NCI-H2107 treated with DMSO at 0.1 percent for 48 hours (cell line): ENCODE results near the gene AATF.

Source experiments
- DNase-seq: peaks from one replicate; lab custom pipeline; 2025; ENCODE audit not compliant: unreplicated experiment; lab: John Stamatoyannopoulos, UW

AATF gene

GRCh38 chr17:37043201-37043600, 94.4 kb downstream of the AATF start:
- DNase-seq = no peak

GRCh38 chr17:37045351-37045922, 96.7 kb downstream of the AATF start:
- no peak for DNase-seq

GRCh38 chr17:37047631-37048104, 98.9 kb downstream of the AATF start:
- peak; percentile 79 for DNase-seq

GRCh38 chr17:37048811-37049210, 100.1 kb downstream of the AATF start:
- DNase-seq = no peak

GRCh38 chr17:37050920-37051319, 102.2 kb downstream of the AATF start:
- no peak for DNase-seq

- no peak for DNase-seq
Observed at GRCh38 chr17:37051381-37051780, 102.6 kb downstream of the AATF start.

- no peak for DNase-seq
Observed at GRCh38 chr17:37051833-37052232, 103.1 kb downstream of the AATF start.

- no peak for DNase-seq
Observed at GRCh38 chr17:37052450-37052849, 103.7 kb downstream of the AATF start.

GRCh38 chr17:37054894-37055293, 106.1 kb downstream of the AATF start:
- no peak for DNase-seq

- DNase-seq = no peak
Observed at GRCh38 chr17:37056622-37057021, 107.9 kb downstream of the AATF start.

GRCh38 chr17:37059493-37059892, 110.7 kb downstream of the AATF start:
- DNase-seq = no peak

GRCh38 chr17:37060094-37060493, 111.3 kb downstream of the AATF start:
- DNase-seq = no peak

- DNase-seq = no peak
Observed at GRCh38 chr17:37060928-37061327, 112.2 kb downstream of the AATF start.

- DNase-seq = no peak
Observed at GRCh38 chr17:37062021-37062420, 113.3 kb downstream of the AATF start.

- no peak for DNase-seq
Observed at GRCh38 chr17:37064206-37064605, 115.5 kb downstream of the AATF start.

GRCh38 chr17:37064956-37065355, 116.2 kb downstream of the AATF start:
- no peak for DNase-seq

GRCh38 chr17:37065486-37066321, 117.0 kb downstream of the AATF start:
- no peak for DNase-seq

- no peak for DNase-seq
Observed at GRCh38 chr17:37066322-37067255, 117.8 kb downstream of the AATF start.

- DNase-seq = peak; percentile 29
Observed at GRCh38 chr17:37067555-37068111, 118.9 kb downstream of the AATF start.

- no peak for DNase-seq
Observed at GRCh38 chr17:37068266-37068665, 119.5 kb downstream of the AATF start.

- DNase-seq = no peak
Observed at GRCh38 chr17:37069087-37069486, 120.3 kb downstream of the AATF start.
